RWPE2 (cell line): ENCODE results near the gene IQCF2.
"Not testable (repeated sequence)": the region's sequence is repeated elsewhere in the genome, so short reads cannot be mapped to it uniquely, and the experiment has no call there.

Experiments
- ATAC-seq: fragments of 200-7000 bp; cut with Tn5 transposase; 3 replicates; pipeline ENCODE4 v1.9.1; 2021; ENCODE audit warnings: low read depth
- DNase-seq: peaks from one replicate; pipeline ENCODE4 v3.0.0-alpha.2; 2020; ENCODE audit warnings: low spot score
- H3K27ac ChIP-seq: fragments of 450-650 bp; 2 replicates; pipeline ENCODE4 v1.5.1; 2017; ENCODE audit warnings: mild to moderate bottlenecking; ENCODE audit not compliant: poor library complexity, severe bottlenecking
- H3K27me3 ChIP-seq: fragments of 250-450 bp; sonication (Bioruptor Pico); 2 replicates; pipeline ENCODE4 v1.5.1; 2021; ENCODE audit warnings: mild to moderate bottlenecking, moderate library complexity; ENCODE audit not compliant: insufficient read depth, poor library complexity, severe bottlenecking
- H3K36me3 ChIP-seq: fragments of 250-450 bp; sonication (Bioruptor Pico); 2 replicates; pipeline ENCODE4 v1.5.1; 2020; ENCODE audit warnings: low read depth, mild to moderate bottlenecking, moderate library complexity
- H3K4me1 ChIP-seq: fragments of 250-450 bp; sonication (Bioruptor Pico); 2 replicates; pipeline ENCODE4 v1.5.1; 2021; ENCODE audit warnings: mild to moderate bottlenecking, moderate library complexity; ENCODE audit not compliant: insufficient read depth, poor library complexity, severe bottlenecking
- H3K4me3 ChIP-seq: fragments of 250-450 bp; sonication (Bioruptor Pico); 2 replicates; pipeline ENCODE4 v1.5.1; 2021; ENCODE audit warnings: mild to moderate bottlenecking, moderate library complexity; ENCODE audit not compliant: severe bottlenecking
- H3K9me3 ChIP-seq: fragments of 250-450 bp; sonication (Bioruptor Pico); 2 replicates; pipeline ENCODE4 v1.5.1; 2021; ENCODE audit warnings: mild to moderate bottlenecking, moderate library complexity; ENCODE audit not compliant: severe bottlenecking
- TF ChIP-seq, protein P1 (sequence below): fragments of 450-650 bp; IDR thresholded peaks from one replicate; pipeline ENCODE4 v1.5.1; 2017; ENCODE audit warnings: mild to moderate bottlenecking, moderate library complexity; ENCODE audit not compliant: poor library complexity, severe bottlenecking

IQCF2 gene

DNA sequence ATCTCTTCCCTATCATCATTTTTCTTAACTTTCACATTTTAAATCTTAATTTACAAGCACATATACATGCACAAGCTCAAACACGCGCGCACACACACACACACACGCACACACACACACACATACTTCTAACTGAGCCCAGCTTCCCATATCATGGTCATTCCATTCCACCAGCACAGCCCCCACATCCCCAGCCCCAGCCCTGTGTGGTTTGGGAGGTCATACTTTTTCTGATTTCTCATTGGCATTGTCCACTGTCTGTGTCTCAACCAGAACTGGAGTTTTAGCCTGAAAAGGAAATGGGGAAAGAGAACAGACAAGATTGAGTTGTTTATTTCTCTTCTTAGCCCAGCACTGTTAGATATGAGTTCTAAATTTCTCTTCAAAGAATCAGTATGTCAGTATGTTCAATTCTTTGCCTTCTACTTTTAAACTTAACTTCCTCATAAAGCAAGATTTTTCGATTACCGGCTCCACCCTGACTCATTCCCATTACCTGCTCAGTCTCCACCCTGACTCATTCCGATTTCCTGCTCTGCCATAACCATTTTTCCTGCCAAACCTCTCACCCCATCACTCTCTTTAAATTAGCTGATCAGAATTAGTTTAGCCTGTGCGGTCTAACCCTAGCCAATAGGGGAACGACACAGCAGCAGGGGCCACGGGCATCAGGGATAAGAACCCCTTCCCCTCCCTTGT, 35.3 kb downstream of the IQCF2 start:
- H3K36me3 ChIP-seq = no peaks in the 10 kb centered on the region
- ATAC-seq (no peak), DNase-seq (no peak)
- no peaks in the 10 kb centered on the region for H3K27me3 ChIP-seq
- TF ChIP-seq, protein P1, sequence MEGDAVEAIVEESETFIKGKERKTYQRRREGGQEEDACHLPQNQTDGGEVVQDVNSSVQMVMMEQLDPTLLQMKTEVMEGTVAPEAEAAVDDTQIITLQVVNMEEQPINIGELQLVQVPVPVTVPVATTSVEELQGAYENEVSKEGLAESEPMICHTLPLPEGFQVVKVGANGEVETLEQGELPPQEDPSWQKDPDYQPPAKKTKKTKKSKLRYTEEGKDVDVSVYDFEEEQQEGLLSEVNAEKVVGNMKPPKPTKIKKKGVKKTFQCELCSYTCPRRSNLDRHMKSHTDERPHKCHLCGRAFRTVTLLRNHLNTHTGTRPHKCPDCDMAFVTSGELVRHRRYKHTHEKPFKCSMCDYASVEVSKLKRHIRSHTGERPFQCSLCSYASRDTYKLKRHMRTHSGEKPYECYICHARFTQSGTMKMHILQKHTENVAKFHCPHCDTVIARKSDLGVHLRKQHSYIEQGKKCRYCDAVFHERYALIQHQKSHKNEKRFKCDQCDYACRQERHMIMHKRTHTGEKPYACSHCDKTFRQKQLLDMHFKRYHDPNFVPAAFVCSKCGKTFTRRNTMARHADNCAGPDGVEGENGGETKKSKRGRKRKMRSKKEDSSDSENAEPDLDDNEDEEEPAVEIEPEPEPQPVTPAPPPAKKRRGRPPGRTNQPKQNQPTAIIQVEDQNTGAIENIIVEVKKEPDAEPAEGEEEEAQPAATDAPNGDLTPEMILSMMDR = no peak
- no peaks in the 10 kb centered on the region for H3K9me3 ChIP-seq
- H3K27ac ChIP-seq = peak overlapping the region; percentile 31
- H3K4me3 ChIP-seq = no peak overlapping the region
- no peaks in the 10 kb centered on the region for H3K4me1 ChIP-seq

DNA sequence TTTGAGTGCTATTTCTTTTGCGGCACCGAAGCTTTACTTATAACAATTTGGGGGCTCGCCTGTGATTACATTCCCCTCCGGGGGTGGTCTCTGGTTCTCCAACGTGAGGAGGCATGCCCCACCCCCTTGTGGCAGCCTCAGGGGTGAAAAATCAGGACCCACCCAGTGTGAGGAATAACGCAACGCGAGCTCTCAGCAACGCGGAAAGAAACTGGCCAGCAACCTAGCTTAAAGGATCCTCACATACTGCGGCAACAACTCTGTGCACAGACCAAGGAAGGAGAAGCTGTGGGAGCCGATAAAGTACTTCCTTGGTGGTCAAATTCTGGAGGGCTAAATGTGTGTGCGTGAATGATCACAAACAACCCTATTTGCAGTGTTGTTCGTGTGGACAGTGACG, 36.0 kb downstream of the IQCF2 start:
- Histone ChIP-seq H3K4me3 (no peak overlapping the region), H3K27me3 (no peaks in the 10 kb centered on the region), H3K4me1 (no peaks in the 10 kb centered on the region), H3K9me3 (no peaks in the 10 kb centered on the region), H3K36me3 (no peaks in the 10 kb centered on the region), H3K27ac (peak overlapping the region; percentile 31)
- ATAC-seq = no peak
- TF ChIP-seq, protein P1 = no peak
- DNase-seq = no peak

- H3K9me3 ChIP-seq, H3K36me3 ChIP-seq, DNase-seq, ATAC-seq, H3K4me3 ChIP-seq, H3K27ac ChIP-seq, H3K4me1 ChIP-seq, H3K27me3 ChIP-seq: not testable (repeated sequence)
These were observed 38.6 kb downstream of the IQCF2 start for GRCh38 chr3:51900043-51900442.

- not testable (repeated sequence) for H3K4me3 ChIP-seq, H3K27me3 ChIP-seq, H3K9me3 ChIP-seq, H3K36me3 ChIP-seq, H3K4me1 ChIP-seq
- DNase-seq = peak; percentile 79
- peak overlapping the region; percentile 69 for H3K27ac ChIP-seq
- ATAC-seq = peak; percentile 83
These were observed 40.9 kb downstream of the IQCF2 start for GRCh38 chr3:51902361-51902760.

DNA sequence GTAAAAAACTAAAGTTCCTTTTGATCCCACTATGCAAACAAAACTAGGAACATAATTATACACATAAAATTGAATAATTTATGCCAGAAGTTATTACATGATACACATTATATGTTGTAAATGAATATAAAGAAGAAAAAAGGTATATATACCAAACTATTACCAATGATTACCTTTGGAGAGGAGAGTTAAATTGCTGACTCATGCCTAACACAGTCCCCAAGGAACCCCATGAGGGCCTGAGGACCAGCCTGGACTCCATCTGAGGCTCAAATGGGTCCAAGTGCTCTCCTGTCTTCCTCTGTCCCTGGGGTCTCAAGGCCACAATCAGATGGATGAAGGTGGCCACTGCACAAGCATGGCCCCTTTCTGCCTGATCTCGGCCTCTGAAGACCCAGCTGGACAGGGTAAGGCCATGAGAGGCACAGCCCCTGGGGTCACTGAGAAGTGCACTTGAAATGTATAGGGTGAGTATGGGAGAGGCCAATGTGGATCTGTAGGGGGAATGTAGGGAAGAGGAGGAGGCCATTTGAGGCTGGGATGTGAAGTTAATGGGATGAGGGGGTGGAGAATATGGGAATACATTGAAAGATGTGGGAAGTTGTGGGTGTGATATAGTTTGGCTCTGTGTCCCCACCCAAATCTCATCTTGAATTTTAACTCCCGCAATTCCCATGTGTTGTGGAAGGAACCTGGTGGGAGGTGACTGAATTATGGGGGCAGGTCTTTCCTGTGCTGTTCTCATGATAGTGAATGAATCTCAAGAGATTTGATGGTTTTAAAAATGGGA, 42.8 kb downstream of the IQCF2 start:
- no peak for ATAC-seq
- Histone ChIP-seq H3K4me1 (no peaks in the 10 kb centered on the region), H3K36me3 (no peaks in the 10 kb centered on the region), H3K9me3 (peaks cover under 1% of the 10 kb centered on the region), H3K27me3 (no peaks in the 10 kb centered on the region), H3K4me3 (no peak overlapping the region), H3K27ac (no peak overlapping the region)
- TF ChIP-seq, protein P1 = no peak
- no peak for DNase-seq
